GM18507 (cell line): Measurements from ENCODE around the gene C13orf42.
A peak's percentile ranks its signal among the peaks of the same experiment; 100 is the strongest.

Experiments
- DNase-seq: peaks from one replicate; pipeline ENCODE4 v3.0.0; 2011; ENCODE audit warnings: low read depth; ENCODE audit not compliant: insufficient read length; ENCODE audit errors: extremely low spot score
- FAIRE-seq: peaks from 2 replicates; lab custom pipeline; 2011; peaks lifted over from hg19 to GRCh38; lab: Jason Lieb, UNC

The C13orf42 gene

DNA sequence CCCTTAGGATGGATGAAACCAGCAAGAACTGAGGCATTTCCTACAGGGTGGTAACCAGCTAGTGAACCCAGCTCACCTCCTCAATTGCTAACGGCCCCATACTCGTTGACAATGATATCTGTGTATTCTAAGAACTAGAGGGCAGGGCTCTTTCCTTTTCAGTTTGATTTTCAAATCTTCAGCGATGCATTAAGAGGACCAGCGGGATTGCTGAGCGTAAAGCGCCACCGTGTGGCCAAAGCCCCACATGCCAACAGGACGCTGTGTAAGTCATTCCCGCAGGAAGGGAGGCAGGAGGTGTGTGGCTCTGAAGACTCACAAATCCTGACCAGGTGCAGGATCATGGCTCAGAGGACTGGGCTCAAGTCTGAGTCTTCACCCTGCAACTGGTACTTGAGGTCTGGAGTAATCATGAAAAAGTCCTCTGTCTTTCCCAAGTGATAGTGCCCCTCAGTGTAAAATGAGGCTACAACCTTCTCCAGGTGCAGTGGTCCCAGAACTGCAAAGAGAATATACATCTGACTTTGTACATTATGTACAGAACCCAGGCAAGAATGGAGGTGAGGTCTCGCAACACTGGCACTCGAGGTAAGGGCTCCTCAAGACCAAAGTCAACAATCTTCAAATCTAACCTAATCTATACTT is 40.9 kb downstream of the C13orf42 start:
- peak; percentile 93 for FAIRE-seq
- peak; percentile 42 for DNase-seq

GRCh38 chr13:51068501-51068900 is 42.6 kb downstream of the C13orf42 start:
- DNase-seq (no peak), FAIRE-seq (no peak)

DNA sequence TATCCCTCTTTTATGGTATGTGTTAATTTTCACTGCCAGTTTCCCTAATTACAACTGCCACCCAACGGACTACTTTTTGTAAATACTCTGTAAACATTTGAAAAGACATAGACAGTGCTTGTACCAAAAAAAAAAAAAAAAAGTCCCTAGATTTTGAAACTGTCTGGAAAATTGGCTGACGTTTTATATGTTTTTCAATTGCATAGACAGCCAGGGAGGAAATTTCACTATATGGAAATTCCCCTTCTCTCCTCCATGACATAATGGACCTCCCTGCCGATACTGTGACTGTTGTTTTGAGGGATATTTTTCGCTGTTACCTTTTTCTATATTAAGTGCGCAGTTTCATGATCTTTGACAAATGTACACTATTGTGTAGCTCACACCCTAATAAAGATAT is 43.4 kb downstream of the C13orf42 start:
- FAIRE-seq (no peak), DNase-seq (no peak)

DNA sequence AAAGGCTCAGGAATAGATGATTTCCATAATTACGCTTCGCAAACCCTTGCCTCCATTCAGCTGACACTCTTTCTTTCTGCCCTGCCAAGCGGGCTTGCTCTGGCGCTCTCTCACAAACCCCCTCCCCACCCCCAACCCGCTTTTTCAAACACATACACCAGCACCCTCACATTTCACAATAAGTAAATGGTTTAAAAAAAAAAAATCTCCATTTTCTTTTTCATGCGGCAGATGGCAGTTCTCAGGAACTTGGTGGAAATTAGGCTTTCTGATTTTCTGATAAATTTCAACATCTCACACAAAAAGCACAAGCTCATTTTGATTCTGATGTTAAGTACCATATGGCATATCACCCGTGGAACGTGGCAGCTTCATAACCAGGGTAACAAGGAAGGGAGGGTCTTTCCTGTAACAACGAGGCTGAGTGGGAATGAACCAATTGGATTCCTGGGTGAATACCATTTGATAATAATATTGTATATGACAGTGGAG is 43.8 kb downstream of the C13orf42 start:
- DNase-seq (no peak), FAIRE-seq (peak; percentile 51)

- FAIRE-seq (peak; percentile 52), DNase-seq (no peak)
Observed at GRCh38 chr13:51066091-51066831, 44.8 kb downstream of the C13orf42 start.

DNA sequence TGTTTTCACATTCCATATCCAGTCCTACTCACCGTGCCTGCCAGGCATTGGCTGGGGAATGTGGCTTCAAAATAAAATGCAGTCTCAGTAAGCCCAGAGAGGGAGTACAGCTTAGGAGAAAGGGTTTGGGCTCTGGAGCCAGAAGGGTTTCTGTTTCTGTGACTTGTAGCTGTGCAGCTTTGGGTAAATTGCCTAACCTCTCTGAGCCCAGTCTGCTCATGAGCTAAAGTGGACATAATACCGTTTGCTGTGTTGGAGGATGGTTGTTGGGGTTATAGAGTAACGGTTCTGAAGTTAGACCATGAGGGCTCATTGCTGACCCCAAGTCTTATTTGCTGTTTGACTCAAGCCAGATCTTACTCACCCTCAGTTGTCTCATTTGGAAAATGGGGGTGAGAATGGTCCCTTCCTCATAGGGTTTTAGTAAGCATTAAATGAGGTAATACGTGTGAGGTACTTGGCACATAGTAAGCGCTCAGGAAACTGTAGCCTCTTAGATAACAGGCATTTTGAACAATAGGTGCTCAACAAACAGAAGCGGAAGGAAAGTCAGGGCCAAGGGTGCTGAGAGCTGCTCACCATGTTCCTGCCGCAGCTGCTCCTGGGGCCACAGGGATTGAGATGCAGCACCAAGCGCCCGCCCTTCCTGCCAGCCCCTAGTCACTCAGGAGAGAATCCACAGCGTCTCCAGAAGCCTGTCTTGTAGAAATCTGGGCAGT is 45.5 kb downstream of the C13orf42 start:
- FAIRE-seq = no peak
- no peak for DNase-seq

- no peak for DNase-seq
- no peak for FAIRE-seq
Observed at GRCh38 chr13:51064753-51065152, 46.3 kb downstream of the C13orf42 start.

GRCh38 chr13:51063909-51064308 is 47.2 kb downstream of the C13orf42 start:
- no peak for FAIRE-seq
- DNase-seq = no peak

- FAIRE-seq (no peak), DNase-seq (no peak)
Observed at GRCh38 chr13:51058461-51059167, 52.5 kb downstream of the C13orf42 start.

DNA sequence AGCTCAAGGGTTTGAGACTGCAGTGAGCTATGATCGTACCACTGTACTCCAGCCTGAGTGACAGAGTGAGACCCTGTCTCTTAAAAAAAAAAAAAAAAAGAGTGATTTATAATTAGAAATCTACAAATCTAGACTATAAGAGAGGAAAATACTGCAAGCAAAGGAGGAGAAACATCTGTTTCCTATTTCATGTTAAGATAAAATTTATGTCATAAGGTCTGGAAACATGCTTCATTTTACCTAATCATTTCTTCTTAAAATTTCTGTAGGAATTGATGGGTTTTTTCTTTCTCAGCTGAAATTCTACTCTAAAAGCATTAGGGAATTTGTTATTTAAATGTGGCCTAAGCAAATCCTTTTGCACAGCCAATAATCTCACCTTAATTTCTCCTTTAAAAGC is 53.2 kb downstream of the C13orf42 start:
- no peak for DNase-seq
- no peak for FAIRE-seq

- DNase-seq = no peak
- FAIRE-seq = no peak
Observed at GRCh38 chr13:51057001-51057400, 54.1 kb downstream of the C13orf42 start.

DNA sequence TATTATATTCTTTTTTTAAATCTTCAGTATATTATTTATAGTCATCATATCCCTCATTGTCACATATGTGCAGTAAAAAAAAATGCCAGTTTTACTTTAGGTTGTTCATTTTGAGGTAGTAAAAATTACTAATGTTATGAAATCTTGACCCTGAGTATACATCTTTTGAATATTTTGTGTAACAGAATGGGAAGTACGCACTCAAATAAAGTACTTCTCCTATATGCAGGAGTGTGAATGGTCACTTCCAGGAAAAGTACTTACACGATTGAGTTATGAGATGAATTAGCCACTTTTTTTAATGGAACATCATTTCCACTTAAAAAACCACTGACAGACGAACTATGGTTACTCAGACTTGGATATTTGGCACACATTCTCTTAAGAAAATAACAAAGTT is 58.5 kb downstream of the C13orf42 start:
- no peak for FAIRE-seq

DNA sequence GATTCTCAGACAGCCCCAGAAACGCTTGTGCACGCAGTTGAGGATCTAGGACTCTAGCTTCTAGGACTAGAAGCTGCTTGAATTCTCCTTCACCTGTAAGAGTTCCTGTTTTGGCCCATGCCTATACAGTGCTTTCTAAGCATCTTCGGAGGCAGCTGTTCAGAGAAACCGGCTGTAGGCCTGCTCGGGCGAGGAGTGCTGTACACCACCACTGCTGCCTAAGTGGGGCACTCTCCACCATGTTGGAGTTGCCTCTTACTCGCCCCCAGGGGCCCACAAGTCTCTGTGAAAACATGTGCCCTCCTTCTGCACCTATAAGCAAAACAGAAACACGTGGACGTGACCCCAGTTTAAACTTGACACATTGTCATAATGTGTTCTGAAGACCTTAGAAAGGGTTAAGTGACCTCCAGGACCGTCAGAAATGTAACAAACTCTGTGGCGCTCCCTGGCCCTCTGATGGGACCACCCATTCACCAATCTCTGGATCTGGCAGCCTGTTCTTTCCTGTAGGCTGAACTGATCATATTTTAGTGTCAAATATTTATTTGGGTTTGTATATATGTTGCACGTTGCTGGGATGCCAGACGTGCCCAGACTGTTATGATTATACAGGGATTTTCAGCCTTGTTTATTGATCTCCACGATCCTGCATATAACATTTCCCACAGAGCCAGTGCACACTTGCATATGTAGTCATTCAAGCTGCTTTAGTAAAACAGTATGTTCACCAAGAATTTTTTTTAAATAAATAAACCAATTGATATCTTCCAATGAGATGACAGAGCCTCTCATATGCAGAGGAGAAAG is 60.8 kb downstream of the C13orf42 start:
- DNase-seq = no peak
- FAIRE-seq = no peak

More for the DNA sequence above, 58.5 kb downstream of the C13orf42 start:
- no peak for DNase-seq

GRCh38 chr13:51048616-51049015 is 62.5 kb downstream of the C13orf42 start:
- DNase-seq (no peak), FAIRE-seq (no peak)

DNA sequence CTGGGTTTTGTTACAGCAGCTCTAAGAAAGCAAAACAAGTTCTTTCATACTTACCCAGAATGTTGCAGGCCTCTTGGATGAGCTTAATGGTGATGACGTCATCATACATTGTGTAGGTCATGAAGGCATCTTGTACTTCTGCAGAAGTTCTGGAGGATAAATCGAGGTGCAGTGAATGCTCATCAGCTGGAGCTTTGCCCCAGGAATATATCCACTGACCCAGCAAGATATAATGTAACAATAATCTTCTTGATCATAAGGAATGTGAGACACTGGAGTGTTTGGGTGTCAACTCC is 63.0 kb downstream of the C13orf42 start:
- FAIRE-seq = no peak
- DNase-seq = no peak

GRCh38 chr13:51047434-51048165 is 63.5 kb downstream of the C13orf42 start:
- FAIRE-seq = no peak
- DNase-seq = no peak

DNA sequence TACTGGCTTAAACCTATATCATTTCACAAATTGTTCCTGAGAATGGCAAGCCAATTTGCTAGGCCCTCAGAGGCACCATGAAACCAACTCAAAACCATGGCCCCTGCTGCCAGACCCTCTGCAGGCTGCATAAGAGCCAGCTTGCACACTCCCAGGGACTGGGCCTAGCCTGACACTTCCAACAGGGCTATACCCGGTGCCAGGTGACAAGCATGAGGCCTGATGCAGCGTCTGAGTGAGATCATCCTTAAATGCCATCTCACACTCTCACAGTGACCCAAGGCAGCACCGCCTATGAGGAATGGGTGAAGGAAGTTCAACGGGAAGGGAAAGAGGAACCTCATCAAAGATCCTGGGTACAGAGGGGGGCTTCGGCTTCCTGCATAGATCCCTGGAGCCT is 65.6 kb downstream of the C13orf42 start:
- DNase-seq = no peak
- no peak for FAIRE-seq

DNA sequence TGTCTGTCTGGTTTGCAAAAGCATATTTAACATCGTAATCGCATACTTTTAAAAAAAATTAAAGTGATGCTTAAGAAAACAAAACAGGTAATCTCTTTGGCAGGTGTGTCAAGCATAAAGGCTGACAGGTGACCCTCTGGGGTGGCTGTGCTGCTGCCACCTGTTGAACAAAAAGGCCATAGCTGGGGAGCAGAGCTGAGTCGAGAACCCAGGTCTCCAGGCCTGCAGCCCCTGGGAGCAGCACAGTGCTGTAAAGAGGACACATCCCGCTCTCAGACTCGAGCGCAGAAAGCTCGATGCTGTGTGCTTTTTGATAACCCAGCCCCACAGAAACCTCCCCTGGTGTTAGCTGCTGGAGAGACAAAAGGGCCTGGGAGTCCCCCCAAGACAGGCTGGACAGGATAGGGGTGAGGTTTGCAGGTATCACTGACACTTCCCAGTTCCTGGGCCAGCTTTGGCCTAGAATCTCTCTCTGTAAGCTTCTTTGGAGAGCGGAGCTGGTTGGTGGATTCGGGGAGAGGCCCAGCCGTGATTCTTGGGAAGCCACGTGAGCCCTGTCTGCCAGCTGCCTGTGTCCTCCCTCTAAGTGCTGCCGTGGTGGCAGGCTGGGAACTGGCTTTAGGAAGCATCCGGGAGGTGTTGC is 66.9 kb downstream of the C13orf42 start:
- FAIRE-seq = no peak
- no peak for DNase-seq
